CD1c-positive myeloid dendritic cell (primary cell): ENCODE measurements around the gene MDFIC.

Experiments used
- DNase-seq: peaks from one replicate; pipeline ENCODE4 v3.0.0-alpha.2; 2016; ENCODE audit errors: extremely low spot score

MDFIC gene

DNA sequence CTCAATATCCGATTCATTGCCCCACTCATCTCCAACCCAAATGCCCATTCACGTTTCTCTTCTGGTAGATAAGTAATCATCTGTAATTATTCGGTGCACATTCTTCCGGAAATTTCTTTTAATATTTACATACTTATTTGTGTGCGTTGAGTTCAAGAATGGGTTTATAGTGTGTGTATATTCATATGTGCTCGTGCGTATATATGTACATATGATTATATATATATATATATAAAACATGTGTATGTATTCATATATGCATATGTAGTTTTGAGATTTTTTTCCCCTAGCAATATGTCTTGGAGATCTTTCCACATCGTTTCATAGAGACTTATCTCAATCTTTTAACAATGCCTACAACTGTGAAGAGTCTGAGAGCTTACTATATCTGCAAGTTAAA, 118.2 kb downstream of the MDFIC start:
- no peak for DNase-seq

DNA sequence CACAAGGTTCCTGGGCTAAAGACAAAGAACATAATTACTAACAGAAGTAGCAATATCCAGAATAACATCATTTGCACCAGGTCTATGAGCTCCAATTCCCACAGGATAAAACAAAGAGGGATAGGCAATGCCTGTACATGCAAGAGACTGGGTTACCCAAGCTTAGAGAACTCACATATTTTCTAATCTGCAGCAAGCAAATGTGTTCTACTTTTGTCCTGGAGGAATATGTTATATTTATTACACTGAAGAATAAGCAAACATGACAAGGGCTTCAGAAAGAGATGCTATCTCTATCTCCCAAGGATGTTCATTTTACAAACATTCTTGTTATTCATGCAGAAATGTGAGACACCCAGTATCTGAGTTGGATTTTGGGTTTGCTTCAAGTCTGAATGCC, 118.6 kb downstream of the MDFIC start:
- no peak for DNase-seq

- no peak for DNase-seq
Observed at GRCh38 chr7:115042596-115042995, 120.7 kb downstream of the MDFIC start.

GRCh38 chr7:115043605-115044004, 121.7 kb downstream of the MDFIC start:
- no peak for DNase-seq

- no peak for DNase-seq
Observed at GRCh38 chr7:115044224-115044623, 122.3 kb downstream of the MDFIC start.

GRCh38 chr7:115047958-115048720, 126.2 kb downstream of the MDFIC start:
- DNase-seq, result no peak

DNA sequence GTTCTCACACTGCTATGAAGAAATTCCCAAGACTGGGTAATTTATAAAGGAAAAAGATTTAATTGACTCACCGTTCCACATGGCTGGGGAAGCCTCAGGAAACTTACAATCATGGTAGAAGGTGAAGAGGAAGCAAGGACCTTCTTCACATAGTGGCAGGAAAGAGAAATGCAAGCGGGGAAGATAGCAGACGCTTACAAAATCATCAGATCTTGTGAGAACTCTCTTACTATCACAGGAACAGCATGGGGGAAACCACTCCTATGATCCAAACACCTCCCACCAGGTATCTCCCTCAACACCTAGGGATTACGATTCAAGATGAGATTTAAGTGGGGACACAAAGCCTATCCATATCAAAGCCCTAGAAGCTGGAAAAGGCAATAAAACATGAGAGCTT, 130.8 kb downstream of the MDFIC start:
- no peak for DNase-seq

DNA sequence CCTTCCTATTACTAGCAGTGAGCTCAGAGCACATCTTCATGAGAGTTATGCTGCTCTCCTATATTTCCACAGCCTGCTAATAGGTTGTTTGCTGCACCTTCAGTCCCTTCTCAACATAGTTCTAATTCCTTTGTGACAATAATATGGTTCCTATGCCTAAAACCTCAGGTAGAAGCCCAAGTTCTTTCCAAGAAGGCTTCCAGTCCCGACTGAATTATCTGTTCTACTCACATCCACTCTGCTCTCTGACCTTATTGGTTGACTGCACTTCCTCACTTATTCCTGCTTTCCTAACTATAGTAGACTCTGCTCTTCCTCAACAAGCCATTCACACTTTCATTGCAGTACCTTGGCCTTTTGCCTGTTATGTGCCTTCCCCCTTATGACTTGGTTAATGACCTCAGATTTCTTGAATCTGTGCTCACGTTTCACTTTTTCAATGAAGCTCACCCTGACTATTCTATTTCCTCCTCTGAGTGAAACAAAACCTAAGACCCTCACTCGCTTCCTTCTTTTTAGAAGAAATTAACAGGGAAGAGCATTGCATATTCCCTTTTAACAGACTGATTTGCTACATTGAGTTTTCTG, 132.7 kb downstream of the MDFIC start:
- DNase-seq, result peak; percentile 27

DNA sequence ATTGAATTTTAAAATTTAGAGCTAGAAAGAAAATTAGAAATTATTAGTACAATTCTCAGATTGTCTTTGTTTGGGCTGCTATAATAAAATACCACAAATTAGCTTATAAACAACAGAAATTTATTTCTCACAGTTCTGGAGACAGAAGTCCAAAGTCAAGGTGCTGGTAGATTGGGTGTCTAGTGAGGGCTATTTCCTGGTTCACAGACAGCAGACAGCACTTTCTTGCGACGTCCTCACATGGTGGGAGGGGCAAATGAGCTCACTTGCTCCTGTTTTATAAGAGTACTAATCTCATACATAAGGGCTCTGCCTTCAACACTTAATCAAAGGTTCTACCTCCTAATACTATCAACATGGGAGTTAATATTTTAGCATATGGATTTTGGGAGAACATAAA, 134.1 kb downstream of the MDFIC start:
- no peak for DNase-seq

GRCh38 chr7:115058726-115059125, 136.8 kb downstream of the MDFIC start:
- DNase-seq, result no peak

DNA sequence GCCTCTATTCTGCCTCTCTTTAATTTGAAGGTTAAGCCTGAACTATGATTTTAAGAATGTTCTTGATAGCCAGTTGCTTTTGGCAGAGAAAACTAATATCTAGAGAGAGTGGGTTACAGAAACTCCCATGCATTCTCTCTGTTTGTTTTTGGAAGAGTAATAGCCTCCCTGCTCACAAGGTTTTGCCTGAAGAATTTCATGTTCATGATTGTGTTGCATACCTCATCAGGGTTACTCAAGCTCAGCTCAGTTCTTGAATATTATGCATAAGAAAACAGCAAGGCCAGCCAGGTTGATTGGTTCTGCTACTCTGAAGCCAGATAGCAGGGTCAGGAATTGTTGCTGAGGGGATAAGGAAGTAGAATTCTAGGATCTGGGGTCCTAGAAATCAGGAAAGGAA, 137.4 kb downstream of the MDFIC start:
- DNase-seq, result no peak

DNA sequence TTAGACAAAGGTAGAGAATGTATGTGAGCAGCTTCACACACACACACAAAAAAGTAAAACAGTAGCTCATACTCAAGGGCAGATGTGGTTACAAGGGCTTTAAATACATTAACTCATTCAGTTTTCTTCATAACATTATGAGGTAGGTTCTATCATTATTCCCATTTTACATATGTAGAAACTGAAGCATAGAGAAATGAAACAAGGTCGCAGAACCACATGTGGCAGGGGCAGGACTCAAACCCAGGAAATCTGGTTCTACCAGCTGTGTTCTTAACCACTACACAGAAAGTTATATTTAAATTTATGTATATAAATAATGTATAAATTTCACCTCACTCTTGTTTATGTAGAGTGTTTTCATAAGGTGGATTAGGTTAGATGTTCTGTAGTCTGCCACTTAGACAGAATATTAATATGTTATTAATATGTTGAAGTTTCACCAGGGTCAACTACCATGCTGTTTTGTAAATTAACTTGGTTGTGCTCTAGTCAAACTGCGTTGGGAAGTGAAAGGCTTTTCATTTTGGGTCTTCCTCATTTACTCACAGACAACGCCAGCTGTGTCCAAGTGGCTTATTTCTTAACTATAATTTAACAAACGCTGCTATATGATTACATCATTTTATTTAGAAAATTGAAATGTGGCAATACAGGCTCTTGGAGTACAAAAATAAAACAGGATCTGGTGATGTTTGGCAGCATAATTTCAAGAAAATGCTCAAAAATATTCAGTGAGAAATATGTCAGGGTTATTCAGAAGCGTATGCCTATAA, 138.4 kb downstream of the MDFIC start:
- DNase-seq, result peak; percentile 82

DNA sequence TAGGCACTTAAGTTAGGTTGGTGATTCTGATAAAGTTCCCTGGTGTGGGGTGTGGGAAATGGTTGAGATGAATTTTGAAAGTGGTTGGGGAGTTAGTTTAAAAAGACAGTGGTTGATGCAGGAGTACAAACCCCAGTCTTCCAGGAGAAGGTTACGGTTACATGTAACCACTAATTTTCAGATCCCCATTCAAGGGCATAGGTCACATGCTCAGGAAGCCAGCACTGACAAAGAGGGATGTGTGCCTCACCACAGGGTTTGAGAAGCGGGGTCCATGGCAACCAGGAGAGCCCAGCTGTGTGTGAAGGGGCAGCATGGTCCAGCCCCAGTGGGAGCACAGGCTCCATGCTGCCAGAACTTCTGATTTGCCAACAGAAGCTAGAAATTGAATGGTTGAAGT, 144.2 kb downstream of the MDFIC start:
- DNase-seq, result peak; percentile 56

- no peak for DNase-seq
Observed at GRCh38 chr7:115066634-115067033, 144.7 kb downstream of the MDFIC start.

- no peak for DNase-seq
Observed at GRCh38 chr7:115068220-115068619, 146.3 kb downstream of the MDFIC start.
